Raji (cell line): ENCODE data around the gene DIS3L.

Experiments
- POLR2A ChIP-seq: IDR thresholded peaks from 2 replicates; pipeline ENCODE4 v1.6.1; 2011; ENCODE audit warnings: low read depth, low read length, control low read depth; ENCODE audit not compliant: insufficient read depth

Gene DIS3L

GRCh38 chr15:66356077-66356358 lies 62.6 kb downstream of the DIS3L start:
- TF ChIP-seq POLR2A, result no peak

DNA sequence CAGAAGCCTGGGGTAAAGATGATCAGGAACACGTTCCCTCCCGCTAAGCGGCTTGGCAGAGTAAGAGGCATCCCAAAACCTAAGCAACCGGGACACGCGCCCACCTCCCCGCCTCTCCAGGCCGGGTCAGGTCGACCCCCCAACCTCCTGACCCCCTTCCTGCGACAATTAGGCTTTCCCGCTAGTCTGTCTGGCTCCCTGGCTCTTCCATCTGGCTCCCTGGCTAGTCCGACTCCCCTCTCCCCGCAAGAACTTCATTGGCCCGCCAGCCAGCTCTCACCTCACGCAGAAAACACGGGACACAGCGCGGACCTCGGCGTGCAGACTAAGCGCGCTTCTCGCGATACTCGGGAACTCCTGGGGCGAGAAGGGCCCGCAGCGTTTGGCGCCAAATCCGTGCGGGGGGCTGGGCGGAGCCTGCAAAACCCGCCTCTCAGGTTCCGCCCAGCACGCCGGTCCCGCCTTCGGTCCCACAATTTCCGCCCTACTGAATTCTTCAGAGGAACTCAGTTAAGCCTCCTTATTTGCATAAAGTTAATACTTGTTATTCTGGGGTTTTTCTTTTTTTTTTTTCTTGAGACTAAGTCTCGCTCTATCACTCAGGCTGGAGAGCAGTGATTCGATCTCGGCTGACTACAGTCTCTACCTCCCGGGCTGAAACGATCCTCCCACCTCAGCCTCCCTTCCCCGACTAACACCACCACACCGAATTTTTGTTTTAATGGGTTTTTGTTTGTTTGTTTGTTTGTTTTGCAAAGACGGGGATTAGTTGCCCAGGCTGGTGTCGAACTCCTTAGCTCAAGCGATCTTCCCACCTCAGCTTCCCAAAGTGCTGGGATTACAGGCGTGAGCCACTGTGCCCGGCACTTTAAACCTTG lies 63.2 kb downstream of the DIS3L start, which contains the start of gene TIPIN:
Gene TIPIN (minus strand): TSS at position 327 of the 878 bp plus-strand sequence. CDS start 3,738 bp downstream, outside the sequence.
- TF ChIP-seq POLR2A, result peak; percentile 93

DNA sequence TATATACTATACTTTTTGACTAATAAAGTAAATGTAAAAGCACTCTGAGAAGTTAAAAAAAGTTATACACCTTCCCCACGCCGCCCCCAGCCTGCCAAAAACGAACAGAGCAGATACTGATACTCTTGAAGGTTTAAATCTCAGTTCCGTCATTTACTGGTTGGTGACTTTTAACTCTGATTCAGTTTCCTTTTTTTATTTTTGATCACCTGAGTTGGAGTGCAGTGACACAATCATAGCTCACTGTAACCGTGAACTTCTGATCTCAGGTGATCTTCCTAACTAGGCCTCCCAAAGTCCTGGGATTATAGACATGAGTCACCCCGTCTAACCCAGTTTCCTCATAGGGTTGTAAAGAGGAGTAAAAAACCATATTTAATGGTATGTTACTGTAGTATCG lies 66.4 kb downstream of the DIS3L start:
- no peak for TF ChIP-seq POLR2A

DNA sequence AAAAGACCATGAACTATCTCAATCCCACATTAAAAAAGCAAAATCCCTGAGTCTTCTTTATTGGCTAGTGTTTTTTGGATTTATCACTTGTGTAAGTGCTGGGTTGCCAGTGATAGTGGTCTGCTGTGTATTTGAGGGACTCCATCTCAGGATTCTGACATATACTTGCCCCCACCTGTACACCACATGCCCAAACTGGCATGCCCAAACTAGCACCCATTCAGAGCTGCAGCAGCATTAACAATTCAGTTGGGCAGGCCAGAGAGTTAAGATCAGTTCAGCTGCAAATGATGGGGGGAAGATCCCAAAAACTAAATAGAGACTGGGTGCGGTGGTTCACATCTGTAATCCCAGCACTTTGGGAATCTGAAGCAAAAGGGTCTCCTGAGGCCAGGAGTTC lies 69.4 kb downstream of the DIS3L start:
- no peak for TF ChIP-seq POLR2A

GRCh38 chr15:66364944-66365528 lies 71.7 kb downstream of the DIS3L start:
- TF ChIP-seq POLR2A, result no peak

GRCh38 chr15:66369773-66370651 lies 76.6 kb downstream of the DIS3L start:
- TF ChIP-seq POLR2A, result no peak

DNA sequence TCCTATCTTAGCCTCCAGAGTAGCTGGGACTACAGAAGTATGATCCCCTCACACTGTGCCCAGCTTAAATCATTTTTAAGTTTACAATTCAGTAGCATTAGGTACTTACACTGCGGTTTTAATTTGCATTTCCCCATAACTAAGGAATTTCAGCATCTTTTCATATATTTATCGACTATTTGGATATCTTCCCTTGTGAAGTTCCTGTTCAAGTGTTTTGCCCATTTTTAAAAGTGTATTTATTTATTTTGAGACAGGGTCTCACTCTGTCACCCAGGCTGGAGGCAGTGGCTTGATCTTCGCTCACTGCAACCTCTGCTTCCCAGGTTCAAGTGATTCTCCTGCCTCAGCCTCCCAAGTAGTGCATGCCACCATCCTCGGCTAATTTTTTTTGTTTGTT lies 80.8 kb downstream of the DIS3L start:
- no peak for TF ChIP-seq POLR2A

DNA sequence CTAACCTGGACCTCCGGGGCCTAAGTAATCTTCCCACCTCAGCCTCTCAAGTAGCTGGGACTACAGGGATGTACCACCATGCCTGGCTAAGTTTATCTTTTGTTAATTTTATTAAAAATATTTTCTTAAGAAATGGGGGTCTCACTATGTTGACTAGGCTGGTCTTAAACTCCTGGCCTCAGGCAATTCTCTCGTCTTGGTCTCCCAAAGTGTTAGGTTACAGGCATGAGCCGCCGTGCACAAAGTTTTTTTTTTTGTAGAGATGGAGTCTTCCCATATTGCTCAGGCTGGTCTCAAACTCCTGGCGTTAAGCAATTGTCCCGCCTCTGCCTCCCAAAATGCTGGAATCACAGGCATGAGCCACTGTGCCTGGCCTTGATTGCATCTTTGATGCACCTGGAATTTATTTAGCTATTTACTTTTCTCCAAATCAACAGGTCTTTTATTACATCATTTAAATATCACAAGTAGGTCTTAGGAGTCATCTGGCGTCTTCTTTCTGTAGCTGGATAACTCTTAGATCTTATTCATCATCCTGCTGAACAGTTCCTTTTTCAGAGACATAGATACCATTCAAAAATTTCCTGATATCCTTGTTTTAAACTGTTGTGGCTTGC lies 85.6 kb downstream of the DIS3L start:
- TF ChIP-seq POLR2A, result no peak
